Measurements from ENCODE around the gene CEACAM20.

CEACAM20 gene

GRCh38 chr19:44549507-44549906 is 20.0 kb upstream of the CEACAM20 start:
- no peak overlapping the region for H4K8ac ChIP-seq (ENCODE audit: low read depth, low read length)

GRCh38 chr19:44548736-44549135 is 19.3 kb upstream of the CEACAM20 start:
- Histone ChIP-seq H2BK5ac (ENCODE audit: low read depth, low read length, poor library complexity) (no peak overlapping the region), H3K79me1 (ENCODE audit: low read length) (no peaks in the 10 kb centered on the region), H4K8ac (ENCODE audit: low read depth, low read length) (no peak overlapping the region), H3K4ac (ENCODE audit: low read depth, low read length) (no peak overlapping the region), H3K9me3 (ENCODE audit: insufficient read depth, low read depth, low read length) (peaks cover 7% of the 10 kb centered on the region), H3K4me3 (ENCODE audit: low read depth, low read length) (no peak overlapping the region), H3K27ac (ENCODE audit: low read depth, low read length) (no peak overlapping the region), H4K91ac (ENCODE audit: low read depth, low read length) (no peak overlapping the region), H3K23ac (ENCODE audit: low read length) (no peak overlapping the region), H4K12ac (ENCODE audit: low read depth, low read length) (no peak overlapping the region), H3K9ac (ENCODE audit: low read length) (no peak overlapping the region), H2BK12ac (ENCODE audit: low read length) (no peak overlapping the region), H2AK5ac (ENCODE audit: low read length) (no peak overlapping the region), H2BK120ac (ENCODE audit: insufficient read depth, low read length, poor library complexity) (no peak overlapping the region), H3K14ac (ENCODE audit: low read length) (no peak overlapping the region), H3K18ac (ENCODE audit: low read length) (no peak overlapping the region), H3K4me2 (ENCODE audit: low read length) (no peak overlapping the region), H3K4me1 (ENCODE audit: control insufficient read depth in 1 of 2, insufficient read depth in 2 of 2, low read length in 2 of 2) (peaks cover 0 to 3% of the 10 kb centered on the region in 2 experiments), H2AFZ (ENCODE audit: insufficient read depth, low read length, poor library complexity) (no peak overlapping the region), H3K36me3 (ENCODE audit: control insufficient read depth in 1 of 2, insufficient read depth in 2 of 2, low read length in 2 of 2) (peaks cover 0 to 2% of the 10 kb centered on the region in 2 experiments), H3K27me3 (ENCODE audit: insufficient read depth, low read length) (no peaks in the 10 kb centered on the region), H3K79me2 (ENCODE audit: control insufficient read depth, insufficient read depth, low read length, poor library complexity) (no peaks in the 10 kb centered on the region)
- WGBS (ENCODE audit: extremely low coverage, insufficient coverage, insufficient read length): no CpG with 5 or more reads among the region's 4 CpGs
- no peak for DNase-seq

More at GRCh38 chr19:44549507-44549906, 20.0 kb upstream of the CEACAM20 start:
- H3K4ac ChIP-seq (ENCODE audit: low read depth, low read length): no peak overlapping the region
- H4K91ac ChIP-seq (ENCODE audit: low read depth, low read length): no peak overlapping the region
- no peak overlapping the region for H2BK120ac ChIP-seq (ENCODE audit: insufficient read depth, low read length, poor library complexity)
- no peak overlapping the region for H4K12ac ChIP-seq (ENCODE audit: low read depth, low read length)
- H2BK5ac ChIP-seq (ENCODE audit: low read depth, low read length, poor library complexity): no peak overlapping the region
- DNase-seq: no peak
- H2AFZ ChIP-seq (ENCODE audit: insufficient read depth, low read length, poor library complexity): no peak overlapping the region
- no peaks in the 10 kb centered on the region for H3K79me1 ChIP-seq (ENCODE audit: low read length)
- H2BK12ac ChIP-seq (ENCODE audit: low read length): no peak overlapping the region
- peaks cover 7% of the 10 kb centered on the region for H3K9me3 ChIP-seq (ENCODE audit: insufficient read depth, low read depth, low read length)
- H3K27ac ChIP-seq (ENCODE audit: low read depth, low read length): no peak overlapping the region
- H3K27me3 ChIP-seq (ENCODE audit: insufficient read depth, low read length): no peaks in the 10 kb centered on the region
- H3K36me3 ChIP-seq (ENCODE audit: control insufficient read depth in 1 of 2, insufficient read depth in 2 of 2, low read length in 2 of 2): peaks cover 0 to 2% of the 10 kb centered on the region in 2 experiments
- no peak overlapping the region for H3K4me2 ChIP-seq (ENCODE audit: low read length)
- H3K23ac ChIP-seq (ENCODE audit: low read length): no peak overlapping the region
- H3K4me1 ChIP-seq (ENCODE audit: control insufficient read depth in 1 of 2, insufficient read depth in 2 of 2, low read length in 2 of 2): peaks cover 0 to 6% of the 10 kb centered on the region in 2 experiments
- H3K9ac ChIP-seq (ENCODE audit: low read length): no peak overlapping the region
- no peak overlapping the region for H2AK5ac ChIP-seq (ENCODE audit: low read length)
- H3K14ac ChIP-seq (ENCODE audit: low read length): no peak overlapping the region
- H3K79me2 ChIP-seq (ENCODE audit: control insufficient read depth, insufficient read depth, low read length, poor library complexity): no peaks in the 10 kb centered on the region
- H3K18ac ChIP-seq (ENCODE audit: low read length): no peak overlapping the region
- no peak overlapping the region for H3K4me3 ChIP-seq (ENCODE audit: low read depth, low read length)
- WGBS (ENCODE audit: extremely low coverage, insufficient coverage, insufficient read length): no CpG with 5 or more reads among the region's 3 CpGs

- Histone ChIP-seq H3K4me3 (ENCODE audit: low read depth, low read length) (no peak overlapping the region), H3K4me1 (ENCODE audit: control insufficient read depth in 1 of 2, insufficient read depth in 2 of 2, low read length in 2 of 2) (no peaks in the 10 kb centered on the region), H3K4me2 (ENCODE audit: low read length) (no peak overlapping the region), H2BK12ac (ENCODE audit: low read length) (no peak overlapping the region), H3K23ac (ENCODE audit: low read length) (no peak overlapping the region), H3K27me3 (ENCODE audit: insufficient read depth, low read length) (no peaks in the 10 kb centered on the region), H2AFZ (ENCODE audit: insufficient read depth, low read length, poor library complexity) (no peak overlapping the region), H2AK5ac (ENCODE audit: low read length) (no peak overlapping the region), H3K27ac (ENCODE audit: low read depth, low read length) (no peak overlapping the region), H4K91ac (ENCODE audit: low read depth, low read length) (no peak overlapping the region), H3K79me1 (ENCODE audit: low read length) (no peaks in the 10 kb centered on the region), H4K8ac (ENCODE audit: low read depth, low read length) (no peak overlapping the region), H2BK120ac (ENCODE audit: insufficient read depth, low read length, poor library complexity) (no peak overlapping the region), H3K18ac (ENCODE audit: low read length) (no peak overlapping the region), H3K9ac (ENCODE audit: low read length) (no peak overlapping the region), H2BK5ac (ENCODE audit: low read depth, low read length, poor library complexity) (no peak overlapping the region), H3K79me2 (ENCODE audit: control insufficient read depth, insufficient read depth, low read length, poor library complexity) (no peaks in the 10 kb centered on the region), H3K9me3 (ENCODE audit: insufficient read depth, low read depth, low read length) (peaks cover 14% of the 10 kb centered on the region), H3K36me3 (ENCODE audit: control insufficient read depth in 1 of 2, insufficient read depth in 2 of 2, low read length in 2 of 2) (peaks cover 0 to 2% of the 10 kb centered on the region in 2 experiments), H4K12ac (ENCODE audit: low read depth, low read length) (no peak overlapping the region), H3K4ac (ENCODE audit: low read depth, low read length) (no peak overlapping the region), H3K14ac (ENCODE audit: low read length) (no peak overlapping the region)
- WGBS (ENCODE audit: extremely low coverage, insufficient coverage, insufficient read length): 99% methylated on average over 2 of the region's 2 CpGs
- no peak for DNase-seq
These were observed 14.6 kb upstream of the CEACAM20 start for GRCh38 chr19:44544031-44544430.

GRCh38 chr19:44542671-44543070 is 13.2 kb upstream of the CEACAM20 start:
- Histone ChIP-seq H2BK120ac (ENCODE audit: insufficient read depth, low read length, poor library complexity) (no peak overlapping the region), H2BK5ac (ENCODE audit: low read depth, low read length, poor library complexity) (no peak overlapping the region), H2BK12ac (ENCODE audit: low read length) (no peak overlapping the region), H3K4me3 (ENCODE audit: low read depth, low read length) (no peak overlapping the region), H3K9ac (ENCODE audit: low read length) (no peak overlapping the region), H3K27ac (ENCODE audit: low read depth, low read length) (no peak overlapping the region), H3K4ac (ENCODE audit: low read depth, low read length) (no peak overlapping the region), H4K91ac (ENCODE audit: low read depth, low read length) (no peak overlapping the region), H4K12ac (ENCODE audit: low read depth, low read length) (no peak overlapping the region), H3K23ac (ENCODE audit: low read length) (no peak overlapping the region), H3K79me2 (ENCODE audit: control insufficient read depth, insufficient read depth, low read length, poor library complexity) (no peaks in the 10 kb centered on the region), H2AFZ (ENCODE audit: insufficient read depth, low read length, poor library complexity) (no peak overlapping the region), H3K36me3 (ENCODE audit: control insufficient read depth in 1 of 2, insufficient read depth in 2 of 2, low read length in 2 of 2) (peaks cover 0 to 2% of the 10 kb centered on the region in 2 experiments), H3K4me2 (ENCODE audit: low read length) (no peak overlapping the region), H3K27me3 (ENCODE audit: insufficient read depth, low read length) (no peaks in the 10 kb centered on the region), H3K9me3 (ENCODE audit: insufficient read depth, low read depth, low read length) (peaks cover 14% of the 10 kb centered on the region), H3K79me1 (ENCODE audit: low read length) (no peaks in the 10 kb centered on the region), H3K18ac (ENCODE audit: low read length) (no peak overlapping the region), H3K14ac (ENCODE audit: low read length) (no peak overlapping the region), H4K8ac (ENCODE audit: low read depth, low read length) (no peak overlapping the region), H3K4me1 (ENCODE audit: control insufficient read depth in 1 of 2, insufficient read depth in 2 of 2, low read length in 2 of 2) (no peaks in the 10 kb centered on the region), H2AK5ac (ENCODE audit: low read length) (no peak overlapping the region)
- WGBS (ENCODE audit: extremely low coverage, insufficient coverage, insufficient read length): no CpG with 5 or more reads among the region's 1 CpG
- no peak for DNase-seq
